ENCODE data around the gene CYTH1.
"Not testable (repeated sequence)": the region's sequence is repeated elsewhere in the genome, so short reads cannot be mapped to it uniquely, and the experiment has no call there.

Gene CYTH1

DNA sequence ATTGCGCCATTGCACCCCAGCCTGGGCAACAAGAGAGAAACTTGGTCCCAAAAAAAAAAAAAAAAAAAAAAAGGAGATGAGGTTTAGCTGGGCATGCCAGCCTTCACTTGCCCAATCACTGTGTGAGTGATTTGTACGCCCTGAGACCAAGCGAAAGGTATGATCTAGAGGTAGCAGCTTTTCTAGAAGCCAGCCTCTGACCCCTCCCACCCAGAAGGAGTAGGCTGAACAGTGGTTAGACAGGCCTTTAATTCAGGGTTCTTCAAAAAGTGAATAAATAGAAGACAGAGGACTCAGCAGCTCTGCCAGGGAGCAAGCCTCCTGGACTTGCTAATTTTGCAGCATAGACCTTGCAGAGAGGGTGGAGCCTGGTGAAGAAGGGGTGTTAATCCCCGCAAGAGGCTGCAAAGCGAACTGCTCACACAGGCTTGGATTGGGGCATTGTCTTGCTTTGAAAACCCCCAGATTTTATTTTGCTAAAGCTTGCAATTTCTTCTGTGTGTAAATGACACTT is 7.1 kb upstream of the CYTH1 start:
- no peaks in the 10 kb centered on the region for H3K27me3 Mint-ChIP-seq
- no peak overlapping the region for H3K27ac Mint-ChIP-seq
- H3K4me1 Mint-ChIP-seq = peaks cover 3% of the 10 kb centered on the region
- H3K4me3 Mint-ChIP-seq = no peak overlapping the region
- DNase-seq (ENCODE audit: low spot score in 2 of 2) = no peak
- no peak for ATAC-seq (ENCODE audit: low read depth)
- peaks cover 6% of the 10 kb centered on the region for H3K36me3 Mint-ChIP-seq
- no peaks in the 10 kb centered on the region for H3K9me3 Mint-ChIP-seq

DNA sequence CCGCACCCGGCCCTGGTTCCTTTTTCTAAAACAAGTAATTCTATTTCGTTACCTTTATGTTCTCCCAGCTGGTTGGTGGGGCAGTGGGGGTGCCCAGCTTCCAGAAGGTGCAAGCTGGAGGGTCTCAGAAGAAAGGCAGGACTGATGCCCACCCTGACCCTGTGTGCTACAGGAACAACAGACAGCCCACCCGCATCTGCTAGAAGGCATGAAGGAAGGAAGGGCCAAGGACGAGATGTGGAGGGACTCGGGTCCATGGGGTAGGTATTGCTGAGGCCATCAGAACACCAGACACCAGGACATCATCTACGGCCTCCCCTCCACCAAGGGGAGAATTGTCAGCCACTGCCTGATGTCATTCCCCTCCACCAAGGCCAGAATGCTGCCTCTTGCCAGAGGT is 6.4 kb upstream of the CYTH1 start:
- Mint-ChIP-seq H3K27me3 (no peaks in the 10 kb centered on the region), H3K36me3 (peaks cover 6% of the 10 kb centered on the region), H3K4me3 (no peak overlapping the region), H3K9me3 (no peaks in the 10 kb centered on the region), H3K27ac (no peak overlapping the region), H3K4me1 (peaks cover 7% of the 10 kb centered on the region)
- DNase-seq (ENCODE audit: low spot score in 2 of 2) (no peak), ATAC-seq (ENCODE audit: low read depth) (no peak)

DNA sequence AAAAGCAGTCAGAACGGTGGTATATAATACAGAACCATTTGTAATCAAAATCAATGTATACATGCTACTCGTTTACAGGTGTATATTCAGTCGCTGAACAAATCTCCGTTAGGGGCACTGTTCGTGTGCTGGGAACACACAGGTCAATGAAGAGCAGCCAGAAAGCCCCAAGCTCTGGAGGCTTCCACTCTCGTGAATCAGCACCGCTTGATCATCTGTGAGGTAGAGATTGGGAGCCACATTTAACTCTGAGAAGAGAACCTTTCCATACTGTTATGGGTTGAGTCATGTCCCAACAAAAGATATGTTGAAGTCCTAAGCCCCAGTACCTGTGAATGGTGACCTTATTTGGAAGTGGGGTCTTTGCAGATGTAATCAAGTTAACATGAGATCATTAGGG is 5.4 kb upstream of the CYTH1 start:
- Mint-ChIP-seq H3K27me3 (no peaks in the 10 kb centered on the region), H3K27ac (no peak overlapping the region), H3K4me3 (no peak overlapping the region), H3K4me1 (peaks cover 7% of the 10 kb centered on the region), H3K9me3 (no peaks in the 10 kb centered on the region), H3K36me3 (peaks cover 6% of the 10 kb centered on the region)
- ATAC-seq (ENCODE audit: low read depth) (peak; percentile 41), DNase-seq (ENCODE audit: low spot score in 2 of 2) (no peak)

DNA sequence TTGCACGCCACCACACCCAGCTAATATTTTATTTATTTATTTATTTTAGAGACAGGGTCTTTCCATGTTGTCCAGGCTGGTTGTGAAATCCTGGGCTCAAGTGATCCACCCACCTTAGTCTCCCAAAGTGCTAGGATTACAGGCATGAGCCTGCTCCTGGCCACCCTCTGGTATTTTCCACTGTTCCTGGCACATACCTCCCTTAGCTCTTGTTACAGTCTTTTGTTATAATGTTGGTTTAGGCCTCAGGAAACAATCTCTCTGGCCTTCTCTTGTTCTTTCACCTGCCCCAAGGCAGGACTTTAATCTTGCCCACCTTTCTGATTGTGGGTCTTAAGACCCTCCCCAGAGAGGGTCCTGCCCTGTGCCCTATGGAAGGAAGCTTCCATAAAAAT is 3.6 kb upstream of the CYTH1 start:
- DNase-seq (ENCODE audit: low spot score in 2 of 2) = no peak
- Mint-ChIP-seq H3K27ac (no peak overlapping the region), H3K4me3 (no peak overlapping the region), H3K4me1 (peaks cover 4% of the 10 kb centered on the region), H3K27me3 (no peaks in the 10 kb centered on the region), H3K9me3 (no peaks in the 10 kb centered on the region), H3K36me3 (peaks cover 3% of the 10 kb centered on the region)
- ATAC-seq (ENCODE audit: low read depth) = no peak

DNA sequence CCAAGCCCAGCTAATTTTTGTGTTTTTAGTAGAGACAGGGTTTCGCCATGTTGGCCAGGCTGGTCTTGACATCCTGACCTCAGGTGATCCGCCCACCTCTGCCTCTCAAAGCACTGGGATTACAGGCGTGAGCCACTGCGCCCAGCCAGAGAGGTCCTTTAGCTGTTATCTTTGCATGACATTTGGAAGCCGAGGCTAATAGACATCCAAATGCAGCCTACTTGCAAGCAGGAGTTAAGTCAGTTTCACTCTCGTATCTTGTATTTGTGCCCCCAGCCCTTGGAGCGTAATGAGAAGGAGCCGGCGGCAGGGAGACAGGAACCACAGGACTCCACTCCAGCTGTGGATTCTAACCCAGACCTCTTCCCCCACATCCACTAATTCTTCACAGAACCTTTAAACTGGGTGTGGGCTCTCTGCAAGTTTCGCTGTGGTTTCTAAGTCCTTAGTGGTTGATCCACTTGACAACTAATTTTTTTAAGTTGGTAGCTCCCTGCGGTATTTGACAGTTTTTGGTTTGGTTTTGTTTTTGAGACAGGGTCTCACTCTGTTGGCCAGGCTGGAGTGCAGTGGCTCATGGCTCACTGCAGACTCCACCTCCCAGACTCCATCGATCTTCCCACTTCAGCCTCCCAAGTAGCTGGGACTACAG is 3.1 kb upstream of the CYTH1 start:
- Mint-ChIP-seq H3K9me3 (no peaks in the 10 kb centered on the region), H3K27me3 (no peaks in the 10 kb centered on the region), H3K4me1 (peaks cover 6% of the 10 kb centered on the region), H3K36me3 (peaks cover 3% of the 10 kb centered on the region), H3K4me3 (no peak overlapping the region), H3K27ac (no peak overlapping the region)
- ATAC-seq (ENCODE audit: low read depth) (no peak), DNase-seq (ENCODE audit: low spot score in 2 of 2) (no peak)

DNA sequence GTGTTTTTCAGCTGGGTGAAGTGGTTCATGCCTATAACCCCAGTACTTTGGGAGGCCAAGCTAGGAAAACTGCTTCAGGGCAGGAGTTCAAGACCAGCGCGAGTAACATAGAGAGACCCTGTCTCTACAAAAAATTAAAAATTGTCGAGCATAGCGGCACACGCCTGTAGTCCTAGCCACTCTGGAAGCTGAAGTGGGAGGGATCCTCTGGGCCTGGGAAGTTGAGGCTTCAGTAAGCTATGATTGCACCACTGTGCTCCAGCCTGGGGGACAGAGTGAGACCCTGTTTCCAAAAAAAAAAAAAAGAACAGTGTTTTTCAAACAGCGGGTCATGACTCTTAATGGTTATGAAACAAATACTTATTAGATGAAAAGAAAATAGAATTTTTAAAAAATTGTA is 2.3 kb upstream of the CYTH1 start:
- Mint-ChIP-seq H3K9me3 (no peaks in the 10 kb centered on the region), H3K4me3 (no peak overlapping the region), H3K27ac (peak overlapping the region; percentile 77), H3K27me3 (no peaks in the 10 kb centered on the region), H3K4me1 (peaks cover 13% of the 10 kb centered on the region), H3K36me3 (peaks cover 2% of the 10 kb centered on the region)
- ATAC-seq (ENCODE audit: low read depth) = no peak
- no peak for DNase-seq (ENCODE audit: low spot score in 2 of 2)

DNA sequence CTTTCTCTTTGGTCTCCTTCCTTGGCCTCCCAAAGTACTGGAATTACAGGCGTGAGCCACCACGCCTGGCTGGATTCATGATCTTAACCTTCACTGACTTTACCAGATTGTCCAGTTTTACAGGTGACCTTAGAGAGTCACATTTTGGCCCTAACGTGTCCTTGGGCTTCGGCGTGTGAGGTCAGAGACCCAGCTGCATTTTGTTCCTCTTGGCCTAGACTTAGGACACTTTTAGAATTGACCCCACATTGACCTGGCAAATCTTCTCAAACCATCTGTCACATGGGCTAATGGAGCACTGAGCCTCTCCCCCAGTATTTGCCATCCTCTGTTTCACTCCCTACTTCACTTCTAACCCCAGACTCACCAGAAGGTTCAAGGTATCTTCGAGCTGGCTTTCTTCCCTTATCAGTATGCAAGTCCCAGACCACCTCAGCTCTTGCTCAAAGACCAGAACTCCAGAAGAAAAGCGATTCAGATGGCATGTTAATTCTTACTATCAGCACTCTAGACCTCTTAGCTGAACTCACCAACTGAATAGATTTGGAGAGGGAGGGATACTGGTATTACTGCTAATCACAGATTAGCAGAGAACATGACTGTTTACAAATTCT is 1.7 kb upstream of the CYTH1 start:
- Mint-ChIP-seq H3K27me3 (no peaks in the 10 kb centered on the region), H3K4me3 (peak overlapping the region; percentile 84), H3K9me3 (no peaks in the 10 kb centered on the region), H3K27ac (peak overlapping the region; percentile 77), H3K4me1 (peaks cover 17% of the 10 kb centered on the region), H3K36me3 (peaks cover 2% of the 10 kb centered on the region)
- DNase-seq (ENCODE audit: low spot score in 2 of 2) (no peak), ATAC-seq (ENCODE audit: low read depth) (no peak)

DNA sequence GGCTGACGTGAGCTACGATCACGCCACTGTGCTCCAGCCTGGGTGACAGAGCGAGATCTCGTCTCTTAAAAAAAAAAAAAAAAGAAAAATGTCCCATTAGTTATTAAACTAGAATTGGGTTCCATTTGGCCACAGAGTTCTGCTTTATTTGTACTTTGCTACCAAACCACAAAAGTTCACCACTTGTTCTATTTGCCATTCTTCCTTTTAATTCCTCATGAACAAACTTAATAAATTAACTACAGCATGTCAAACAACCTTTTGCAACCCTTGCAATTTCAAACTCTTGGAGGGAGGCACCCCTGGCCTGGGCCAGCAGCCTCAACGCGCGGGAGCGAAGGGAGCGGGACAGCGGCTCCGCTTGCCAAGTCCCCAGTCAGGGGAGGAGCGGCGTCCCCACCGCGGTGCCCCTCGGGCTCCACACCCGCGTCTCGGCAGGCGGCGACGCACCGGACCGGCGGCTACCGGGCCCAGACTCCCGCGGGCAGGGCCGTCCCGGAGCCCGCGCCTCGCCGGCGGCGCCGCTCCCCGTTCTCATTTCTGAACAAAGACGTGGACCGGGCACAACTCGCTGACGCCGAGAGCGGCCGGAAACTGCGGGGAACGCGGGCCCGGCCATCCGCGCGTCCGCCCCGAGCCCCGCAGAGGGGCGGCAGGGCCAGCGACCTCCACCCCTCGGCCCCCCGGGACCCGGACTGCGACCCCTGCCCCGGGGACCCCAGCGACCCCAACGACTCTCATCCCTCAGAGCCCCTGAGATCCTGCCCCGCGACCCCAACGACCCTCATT is 775 bp downstream of the CYTH1 start:
- DNase-seq (ENCODE audit: low spot score in 2 of 2) = peak in 1 of 2 donors; percentile 60
- peaks cover 22% of the 10 kb centered on the region for H3K4me1 Mint-ChIP-seq
- H3K4me3 Mint-ChIP-seq = peak overlapping the region; percentile 88
- peak overlapping the region; percentile 97 for H3K27ac Mint-ChIP-seq
- H3K27me3 Mint-ChIP-seq = no peaks in the 10 kb centered on the region
- H3K36me3 Mint-ChIP-seq = peaks cover 2% of the 10 kb centered on the region
- ATAC-seq (ENCODE audit: low read depth) = peak; percentile 18
- H3K9me3 Mint-ChIP-seq = no peaks in the 10 kb centered on the region

DNA sequence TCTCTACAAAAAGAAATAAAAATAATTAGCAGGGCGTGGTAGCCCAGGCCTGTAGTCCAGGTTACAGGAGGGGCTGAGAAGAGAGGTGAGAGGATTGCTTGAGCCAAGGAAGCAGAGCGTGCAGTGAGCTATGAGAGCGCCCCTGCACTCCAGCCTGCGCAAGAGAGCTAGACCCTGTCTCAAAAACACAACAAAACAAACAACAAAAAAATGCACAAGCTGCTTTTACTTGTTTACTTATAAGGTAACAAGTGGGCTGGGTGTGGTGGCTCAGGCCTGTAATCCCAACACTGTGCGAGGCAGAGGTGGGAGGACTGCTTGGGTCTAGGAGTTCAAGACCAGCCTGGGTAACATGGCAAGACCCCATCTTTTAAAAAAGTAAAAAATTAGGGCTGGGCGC is 1.7 kb downstream of the CYTH1 start:
- Mint-ChIP-seq H3K4me1 (peaks cover 29% of the 10 kb centered on the region), H3K27ac (peak overlapping the region; percentile 97), H3K4me3 (peak overlapping the region; percentile 88), H3K9me3 (no peaks in the 10 kb centered on the region), H3K36me3 (peaks cover 2% of the 10 kb centered on the region), H3K27me3 (no peaks in the 10 kb centered on the region)
- no peak for DNase-seq (ENCODE audit: low spot score in 2 of 2)
- no peak for ATAC-seq (ENCODE audit: low read depth)

DNA sequence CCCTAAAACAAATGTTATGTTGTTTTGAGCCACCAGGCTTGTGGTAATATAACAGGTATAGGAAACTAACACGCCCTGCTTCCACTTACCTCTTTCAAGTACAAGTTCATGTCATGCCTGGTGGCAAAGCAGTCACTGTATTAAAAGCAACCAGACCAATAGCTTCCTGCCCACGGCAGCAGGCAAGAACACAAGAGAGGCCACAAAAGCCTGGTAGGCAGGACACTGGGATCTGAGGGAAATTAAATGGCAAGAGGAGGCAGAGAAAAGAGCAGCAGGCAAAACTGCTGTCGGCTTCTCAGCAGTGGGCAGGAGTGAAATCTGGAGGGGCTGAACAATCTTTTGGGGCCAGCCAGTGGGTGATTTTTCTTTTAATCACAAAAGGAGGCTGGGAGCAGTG is 2.2 kb downstream of the CYTH1 start:
- peaks cover 33% of the 10 kb centered on the region for H3K4me1 Mint-ChIP-seq
- H3K4me3 Mint-ChIP-seq = peak overlapping the region; percentile 88
- H3K9me3 Mint-ChIP-seq = no peaks in the 10 kb centered on the region
- ATAC-seq (ENCODE audit: low read depth) = peak; percentile 45
- peak overlapping the region; percentile 97 for H3K27ac Mint-ChIP-seq
- peak; percentile 38 to 58 for DNase-seq (ENCODE audit: low spot score in 2 of 2)
- H3K27me3 Mint-ChIP-seq = no peaks in the 10 kb centered on the region
- H3K36me3 Mint-ChIP-seq = peaks cover 2% of the 10 kb centered on the region

DNA sequence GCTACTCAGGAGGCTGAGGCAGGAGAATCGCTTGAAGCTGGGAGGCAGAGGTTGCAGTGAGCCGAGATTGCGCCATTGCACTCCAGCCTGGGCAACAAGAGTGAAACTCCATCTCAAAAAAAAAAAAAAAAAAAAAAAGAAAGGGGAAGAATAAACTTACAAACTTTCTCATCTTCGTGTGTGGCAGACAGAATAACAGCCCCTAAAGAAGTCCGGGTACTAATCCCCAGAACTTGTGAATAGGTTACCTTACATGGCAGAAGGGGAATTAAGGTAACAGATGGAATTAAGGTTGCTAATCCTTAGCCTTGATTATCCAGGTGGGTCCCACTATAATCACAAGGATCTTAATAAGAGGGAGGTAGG is 2.8 kb downstream of the CYTH1 start:
- Mint-ChIP-seq H3K4me1 (peaks cover 38% of the 10 kb centered on the region), H3K4me3 (peak overlapping the region; percentile 88), H3K27ac (peak overlapping the region; percentile 97)
- peak; percentile 6 for ATAC-seq (ENCODE audit: low read depth)
- H3K27me3 Mint-ChIP-seq; H3K9me3 Mint-ChIP-seq; H3K36me3 Mint-ChIP-seq; DNase-seq (ENCODE audit: low spot score in 2 of 2): not testable (repeated sequence)

DNA sequence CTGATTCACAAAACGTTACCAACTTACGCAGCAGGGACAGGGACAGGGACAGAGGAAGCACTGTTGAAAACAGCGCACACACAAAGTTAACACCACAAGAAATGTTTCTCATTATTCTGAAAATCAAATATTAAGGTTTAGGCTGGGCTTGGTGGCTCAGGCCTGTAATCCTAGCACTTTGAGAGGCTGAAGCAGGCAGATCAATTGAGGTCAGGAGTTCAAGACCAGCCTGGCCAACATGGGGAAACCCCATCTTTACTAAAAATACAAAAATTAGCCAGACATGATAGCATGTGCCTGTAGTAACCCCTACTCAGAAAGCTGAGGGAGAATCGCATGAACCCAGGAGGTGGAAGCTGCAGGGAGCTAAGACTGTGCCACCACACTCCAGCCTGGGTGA is 4.2 kb downstream of the CYTH1 start:
- ATAC-seq (ENCODE audit: low read depth) = no peak

DNA sequence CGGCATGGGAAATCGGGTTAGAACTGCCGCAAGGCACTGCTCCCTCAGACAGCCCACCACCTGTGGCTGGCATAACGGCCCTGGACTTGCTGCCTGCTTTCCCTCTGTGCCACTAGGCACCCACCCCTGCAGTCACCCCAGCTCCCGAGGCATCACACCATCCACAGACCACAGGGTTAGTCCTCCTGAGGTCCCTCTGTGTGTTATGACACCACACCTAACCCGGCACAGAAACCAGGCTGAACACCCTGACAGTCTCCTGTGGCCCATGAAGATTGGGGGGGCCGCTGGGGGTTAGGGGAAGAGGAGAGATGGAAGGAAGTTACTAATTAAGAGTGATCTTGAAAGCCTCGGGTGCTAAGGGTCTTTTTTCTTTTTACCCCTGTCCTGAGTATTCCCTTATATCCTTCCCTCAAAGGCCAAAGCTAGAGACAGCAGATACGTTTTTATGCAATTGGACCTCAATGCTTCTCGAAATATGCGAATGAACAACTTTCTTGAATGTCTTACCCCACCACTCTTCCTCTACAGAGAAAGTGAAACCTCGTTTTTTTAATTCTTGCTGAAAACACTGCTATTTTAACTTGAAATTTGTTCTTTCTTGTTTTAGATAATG is 7.0 kb downstream of the CYTH1 start:
- peak overlapping the region; percentile 87 for H3K4me3 Mint-ChIP-seq
- peaks cover 2% of the 10 kb centered on the region for H3K36me3 Mint-ChIP-seq
- peaks cover 40% of the 10 kb centered on the region for H3K4me1 Mint-ChIP-seq
- no peaks in the 10 kb centered on the region for H3K27me3 Mint-ChIP-seq
- ATAC-seq (ENCODE audit: low read depth) = peak; percentile 46
- peak overlapping the region; percentile 94 for H3K27ac Mint-ChIP-seq
- peak; percentile 31 to 52 for DNase-seq (ENCODE audit: low spot score in 2 of 2)
- no peaks in the 10 kb centered on the region for H3K9me3 Mint-ChIP-seq

More for the DNA sequence above, 4.2 kb downstream of the CYTH1 start:
- peak overlapping the region; percentile 94 for H3K27ac Mint-ChIP-seq
- H3K4me3 Mint-ChIP-seq = peak overlapping the region; percentile 72
- peaks cover 33% of the 10 kb centered on the region for H3K4me1 Mint-ChIP-seq
- no peak for DNase-seq (ENCODE audit: low spot score in 2 of 2)
- peaks cover 2% of the 10 kb centered on the region for H3K36me3 Mint-ChIP-seq
- no peaks in the 10 kb centered on the region for H3K27me3 Mint-ChIP-seq
- H3K9me3 Mint-ChIP-seq = no peaks in the 10 kb centered on the region

DNA sequence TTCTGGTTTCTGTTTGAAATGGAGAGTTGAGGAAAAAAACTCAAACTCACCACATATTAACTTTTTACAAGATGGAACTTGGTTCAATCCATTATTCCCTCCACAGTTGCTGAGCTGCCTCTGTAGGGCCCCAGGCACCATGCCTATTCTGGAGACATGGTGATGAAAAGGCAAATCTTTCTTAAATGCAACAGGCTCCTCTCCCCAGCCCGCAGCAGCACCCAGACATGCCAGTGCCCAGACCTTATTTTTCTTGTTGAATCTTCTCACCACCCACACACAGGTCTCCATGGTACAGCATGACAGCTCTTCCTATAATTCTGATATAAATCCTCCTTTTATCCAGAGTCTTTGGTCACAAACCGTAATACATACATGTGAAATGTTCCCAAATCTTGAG is 7.6 kb downstream of the CYTH1 start:
- no peaks in the 10 kb centered on the region for H3K27me3 Mint-ChIP-seq
- no peak for DNase-seq (ENCODE audit: low spot score in 2 of 2)
- no peaks in the 10 kb centered on the region for H3K9me3 Mint-ChIP-seq
- peaks cover 34% of the 10 kb centered on the region for H3K4me1 Mint-ChIP-seq
- peak overlapping the region; percentile 87 for H3K4me3 Mint-ChIP-seq
- ATAC-seq (ENCODE audit: low read depth) = no peak
- peak overlapping the region; percentile 94 for H3K27ac Mint-ChIP-seq
- peaks cover 2% of the 10 kb centered on the region for H3K36me3 Mint-ChIP-seq
